OCI-LY7 (cell line): ENCODE results near the gene WDR4.

Experiments used
- EZH2phosphoT487 ChIP-seq: fragments of 200-600 bp; sonication (generic); IDR thresholded peaks from 2 replicates; pipeline ENCODE4 v1.6.1; 2018; ENCODE audit warnings: low read depth, borderline replicate concordance, mild to moderate bottlenecking, mixed run types, antibody characterized with exemption, low read length, moderate library complexity, mixed read lengths
- TF ChIP-seq, protein P1 (sequence below): fragments of 200-600 bp; sonication (generic); conservative IDR thresholded peaks from 2 replicates; pipeline ENCODE4 v1.5.1; 2014; ENCODE audit warnings: mild to moderate bottlenecking, antibody characterized with exemption, low read length, moderate library complexity, mixed read lengths

DNA sequence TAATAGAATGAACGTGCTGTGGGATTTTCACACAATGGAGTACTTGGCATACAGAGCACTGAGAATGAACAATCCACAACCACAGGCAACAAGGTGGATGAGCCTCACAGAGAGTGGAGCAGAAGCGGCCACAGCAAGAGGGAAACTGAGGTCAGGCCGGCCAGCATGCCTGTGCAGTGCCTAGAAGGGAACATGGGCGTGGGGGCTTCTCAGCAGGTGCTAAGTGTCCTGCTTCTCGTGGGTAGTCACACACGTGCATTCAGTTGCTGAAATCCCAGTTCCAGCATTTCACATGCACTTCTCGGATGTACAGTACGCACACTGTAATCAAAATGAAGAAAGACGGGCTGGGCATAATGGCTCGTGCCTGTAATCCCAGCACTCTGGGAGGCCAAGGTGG is 33.1 kb downstream of the WDR4 start:
- TF ChIP-seq, protein P1, sequence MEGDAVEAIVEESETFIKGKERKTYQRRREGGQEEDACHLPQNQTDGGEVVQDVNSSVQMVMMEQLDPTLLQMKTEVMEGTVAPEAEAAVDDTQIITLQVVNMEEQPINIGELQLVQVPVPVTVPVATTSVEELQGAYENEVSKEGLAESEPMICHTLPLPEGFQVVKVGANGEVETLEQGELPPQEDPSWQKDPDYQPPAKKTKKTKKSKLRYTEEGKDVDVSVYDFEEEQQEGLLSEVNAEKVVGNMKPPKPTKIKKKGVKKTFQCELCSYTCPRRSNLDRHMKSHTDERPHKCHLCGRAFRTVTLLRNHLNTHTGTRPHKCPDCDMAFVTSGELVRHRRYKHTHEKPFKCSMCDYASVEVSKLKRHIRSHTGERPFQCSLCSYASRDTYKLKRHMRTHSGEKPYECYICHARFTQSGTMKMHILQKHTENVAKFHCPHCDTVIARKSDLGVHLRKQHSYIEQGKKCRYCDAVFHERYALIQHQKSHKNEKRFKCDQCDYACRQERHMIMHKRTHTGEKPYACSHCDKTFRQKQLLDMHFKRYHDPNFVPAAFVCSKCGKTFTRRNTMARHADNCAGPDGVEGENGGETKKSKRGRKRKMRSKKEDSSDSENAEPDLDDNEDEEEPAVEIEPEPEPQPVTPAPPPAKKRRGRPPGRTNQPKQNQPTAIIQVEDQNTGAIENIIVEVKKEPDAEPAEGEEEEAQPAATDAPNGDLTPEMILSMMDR = no peak
- no peak for TF ChIP-seq EZH2phosphoT487
